GM03348 (cell line): ENCODE data around the gene SLC22A3.

Experiments used
- DNase-seq: peaks from one replicate; pipeline ENCODE4 v3.0.0; 2012; ENCODE audit warnings: low spot score

Gene SLC22A3

GRCh38 chr6:160417550-160417949 is 69.4 kb downstream of the SLC22A3 start:
- DNase-seq: no peak

GRCh38 chr6:160418370-160418769 is 70.2 kb downstream of the SLC22A3 start:
- DNase-seq: no peak

GRCh38 chr6:160419488-160419887 is 71.3 kb downstream of the SLC22A3 start:
- no peak for DNase-seq

GRCh38 chr6:160420253-160420968 is 72.2 kb downstream of the SLC22A3 start:
- no peak for DNase-seq

GRCh38 chr6:160420969-160421556 is 72.9 kb downstream of the SLC22A3 start:
- no peak for DNase-seq

GRCh38 chr6:160421854-160422253 is 73.7 kb downstream of the SLC22A3 start:
- DNase-seq: no peak

GRCh38 chr6:160424256-160424655 is 76.1 kb downstream of the SLC22A3 start:
- no peak for DNase-seq

- no peak for DNase-seq
These were observed 78.0 kb downstream of the SLC22A3 start for GRCh38 chr6:160426136-160426535.

- no peak for DNase-seq
These were observed 79.3 kb downstream of the SLC22A3 start for GRCh38 chr6:160427312-160428068.

- no peak for DNase-seq
These were observed 79.9 kb downstream of the SLC22A3 start for GRCh38 chr6:160428069-160428430.

GRCh38 chr6:160428818-160429619 is 80.8 kb downstream of the SLC22A3 start:
- no peak for DNase-seq

- DNase-seq: no peak
These were observed 81.4 kb downstream of the SLC22A3 start for GRCh38 chr6:160429620-160429895.

GRCh38 chr6:160430203-160430602 is 82.0 kb downstream of the SLC22A3 start:
- no peak for DNase-seq

- DNase-seq: no peak
These were observed 82.6 kb downstream of the SLC22A3 start for GRCh38 chr6:160430751-160431150.

- DNase-seq: peak; percentile 47
These were observed 83.0 kb downstream of the SLC22A3 start for GRCh38 chr6:160431226-160431625.

GRCh38 chr6:160431791-160432404 is 83.7 kb downstream of the SLC22A3 start:
- DNase-seq: peak; percentile 15

GRCh38 chr6:160435935-160436334 is 87.8 kb downstream of the SLC22A3 start:
- DNase-seq: no peak

- DNase-seq: no peak
These were observed 89.0 kb downstream of the SLC22A3 start for GRCh38 chr6:160437154-160437553.

- no peak for DNase-seq
These were observed 89.6 kb downstream of the SLC22A3 start for GRCh38 chr6:160437775-160438174.

GRCh38 chr6:160438481-160438880 is 90.3 kb downstream of the SLC22A3 start:
- no peak for DNase-seq

GRCh38 chr6:160439751-160440150 is 91.6 kb downstream of the SLC22A3 start:
- DNase-seq: no peak

- no peak for DNase-seq
These were observed 94.0 kb downstream of the SLC22A3 start for GRCh38 chr6:160442151-160442550.
